HCT116 (cell line): ENCODE measurements around the gene PITPNC1. TPM values are rescaled to one million over a fixed set of nuclear protein-coding genes. Genes with fewer than 3 reads are reported as not detected.

Experiments used
- ATAC-seq: fragments of 200-7000 bp; cut with Tn5 transposase; 2 replicates; pipeline ENCODE4 v1.9.1; 2020; ENCODE audit warnings: mild to moderate bottlenecking, moderate library complexity
- BruUV-seq: library from RNA; stranded (reverse); fragments of 400-500 nt; replicated peaks from 2 replicates; lab custom pipeline; 2021; lab: Mats Ljungman, UMichigan
- CTCF ChIA-PET: fragments of 300-600 bp; sonication (Branson Sonifier 250); formaldehyde crosslinking; loops from one replicate; lab custom pipeline; 2021; ENCODE audit warnings: antibody characterized with exemption; lab: Charles Lee
- POLR2A ChIA-PET: fragments of 300-600, 350-600 bp; sonication (Branson Sonifier 250); formaldehyde crosslinking; loops from one replicate; lab custom pipeline; 2021; ENCODE audit warnings: antibody characterized with exemption; lab: Charles Lee
- RAD21 ChIA-PET, 2 experiments: fragments of 300-600 bp; sonication (Branson Sonifier 250); formaldehyde crosslinking; loops; one replicate each; lab custom pipeline; 2023; ENCODE audit warnings: low total read pairs in 2 of 2; ENCODE audit not compliant: uncharacterized antibody in 2 of 2, unreplicated experiment in 2 of 2, low non-redundant PET in 1 of 2; lab: Charles Lee
- DNase-seq: peaks from one replicate; pipeline ENCODE4 v3.0.0-alpha.2; 2010; ENCODE audit warnings: low read depth, low spot score
- H2AFZ ChIP-seq: fragments of 200-600 bp; shearing (Covaris generic), sonication (generic); 2 replicates; pipeline ENCODE4 v1.6.1; 2017; ENCODE audit warnings: low read depth, mixed run types, mixed read lengths, antibody characterized with exemption, low read length; ENCODE audit not compliant: poor library complexity, severe bottlenecking
- H3K27ac ChIP-seq: 2 replicates; pipeline ENCODE4 v1.5.1; 2012; ENCODE audit warnings: low read depth, low read length
- H3K27me3 ChIP-seq: fragments of 200-600 bp; sonication (generic); 2 replicates; pipeline ENCODE4 v1.6.1; 2016; ENCODE audit warnings: mixed run types, low read length, mixed read lengths; ENCODE audit not compliant: insufficient read depth
- H3K36me3 ChIP-seq, 2 experiments: fragments of 200-500 bp in 1 of 2; fragments of 200-600 bp in 1 of 2; sonication (Bioruptor generic) in 1 of 2; sonication (generic) in 1 of 2; 2 replicates each; pipeline versions ENCODE4 v1.5.1 to v1.6.1; 2014 to 2016; ENCODE audit warnings: low read length in 2 of 2, inconsistent platforms in 1 of 2, mixed read lengths in 1 of 2, mixed run types in 1 of 2; ENCODE audit not compliant: insufficient read depth in 2 of 2, control insufficient read depth in 1 of 2
- H3K4me1 ChIP-seq, 2 experiments: fragments of 200-600 bp in 1 of 2; sonication (generic) in 1 of 2; 2 replicates each; pipeline versions ENCODE4 v1.5.1 to v1.6.1; 2012 to 2017; ENCODE audit warnings: low read length in 2 of 2, inconsistent platforms in 1 of 2, mild to moderate bottlenecking in 1 of 2, mixed read lengths in 1 of 2, mixed run types in 1 of 2, moderate library complexity in 1 of 2; ENCODE audit not compliant: insufficient read depth in 2 of 2, control insufficient read depth in 1 of 2
- H3K4me2 ChIP-seq: fragments of 200-600 bp; sonication (generic); 2 replicates; pipeline ENCODE4 v1.6.1; 2017; ENCODE audit warnings: mixed run types, low read length, mixed read lengths
- H3K4me3 ChIP-seq, 2 experiments: fragments of 200-600 bp in 1 of 2; sonication (generic) in 1 of 2; replicated peaks in 1 of 2; 2 replicates each; pipeline ENCODE4 v1.5.1; 2011 to 2016; ENCODE audit warnings: low read length in 2 of 2, control low read depth in 1 of 2, low read depth in 1 of 2, mild to moderate bottlenecking in 1 of 2, mixed read lengths in 1 of 2, mixed run types in 1 of 2
- H3K79me2 ChIP-seq: fragments of 200-600 bp; sonication (generic); 2 replicates; pipeline ENCODE4 v1.6.1; 2017; ENCODE audit warnings: mild to moderate bottlenecking, mixed run types, low read length, moderate library complexity, mixed read lengths; ENCODE audit not compliant: insufficient read depth
- H3K9ac ChIP-seq: fragments of 200-600 bp; sonication (generic); 2 replicates; pipeline ENCODE4 v1.6.1; 2016; ENCODE audit warnings: low read length, mixed read lengths
- H3K9me2 ChIP-seq: fragments of 200-600 bp; sonication (generic), shearing (Covaris generic); 2 replicates; pipeline ENCODE4 v1.6.1; 2017; ENCODE audit warnings: mixed run types, mild to moderate bottlenecking, moderate library complexity; ENCODE audit not compliant: insufficient read depth
- H3K9me3 ChIP-seq, 2 experiments: fragments of 200-500 bp in 1 of 2; fragments of 200-600 bp in 1 of 2; sonication (Bioruptor generic) in 1 of 2; sonication (generic) in 1 of 2; 2 replicates each; pipeline ENCODE4 v1.6.1; 2014 to 2017; ENCODE audit warnings: low read length in 2 of 2, mixed read lengths in 2 of 2, inconsistent platforms in 1 of 2, low read depth in 1 of 2, mild to moderate bottlenecking in 1 of 2, mixed run types in 1 of 2, moderate library complexity in 1 of 2; ENCODE audit not compliant: control insufficient read depth in 1 of 2, insufficient read depth in 1 of 2
- H4K20me1 ChIP-seq: fragments of 200-600 bp; sonication (generic), shearing (Covaris generic); 2 replicates; pipeline ENCODE4 v1.6.1; 2017; ENCODE audit warnings: mixed run types, mild to moderate bottlenecking, moderate library complexity; ENCODE audit not compliant: insufficient read depth
- CEBPB ChIP-seq: IDR thresholded peaks from 2 replicates; pipeline ENCODE4 v1.6.1; 2012; ENCODE audit warnings: low read depth
- ELF1 ChIP-seq: IDR thresholded peaks from 2 replicates; pipeline ENCODE4 v1.6.1; 2012; ENCODE audit warnings: low read depth, borderline replicate concordance
- EZH2phosphoT487 ChIP-seq: fragments of 200-600 bp; IDR thresholded peaks from 2 replicates; pipeline ENCODE4 v1.6.1; 2018; ENCODE audit warnings: antibody characterized with exemption, borderline replicate concordance
- JUND ChIP-seq: IDR thresholded peaks from 2 replicates; pipeline ENCODE4 v1.6.1; 2012
- POLR2A ChIP-seq: IDR thresholded peaks from 2 replicates; pipeline ENCODE4 v1.7.0; 2011; ENCODE audit warnings: borderline replicate concordance; ENCODE audit not compliant: insufficient read depth, insufficient read length; ENCODE audit errors: extremely low read depth
- POLR2AphosphoS5 ChIP-seq: IDR thresholded peaks from 2 replicates; pipeline ENCODE4 v1.6.1; 2011; ENCODE audit warnings: mild to moderate bottlenecking, low read depth, low read length, moderate library complexity
- RAD21 ChIP-seq: IDR thresholded peaks from 2 replicates; pipeline ENCODE4 v1.6.1; 2012; ENCODE audit warnings: low read depth, mild to moderate bottlenecking
- SRF ChIP-seq: IDR thresholded peaks from 2 replicates; pipeline ENCODE4 v1.6.1; 2012; ENCODE audit warnings: low read depth
- TCF7L2 ChIP-seq: IDR thresholded peaks from 2 replicates; pipeline ENCODE4 v1.7.0; 2011; ENCODE audit warnings: borderline replicate concordance, inconsistent platforms; ENCODE audit not compliant: insufficient read depth, insufficient read length; ENCODE audit errors: extremely low read depth
- YY1 ChIP-seq: IDR thresholded peaks from 2 replicates; pipeline ENCODE4 v1.6.1; 2011; ENCODE audit warnings: low read length, low read depth, moderate library complexity, mild to moderate bottlenecking; ENCODE audit not compliant: insufficient replicate concordance; ENCODE audit errors: extremely low read depth
- ZNF274 ChIP-seq: fragments of 200-500 bp; sonication (Bioruptor generic); IDR thresholded peaks from 2 replicates; pipeline ENCODE4 v1.6.1; 2014; ENCODE audit warnings: mild to moderate bottlenecking, low read depth, low read length, inconsistent platforms
- intact Hi-C: fragments of 100-400 bp; cut with micrococcal nuclease; formaldehyde crosslinking; loops from 2 replicates; pipeline ENCODE4 v1.10.0; 2022
- total RNA-seq: library from RNA; stranded (reverse); gene quantifications from one replicate; pipeline ENCODE4 v1.2.1, GENCODE V29; 2021; ENCODE audit not compliant: unreplicated experiment
- TF ChIP-seq, protein P1 (sequence below): IDR thresholded peaks from 2 replicates; pipeline ENCODE4 v1.6.1; 2012
- TF ChIP-seq, protein P2 (sequence below): IDR thresholded peaks from 2 replicates; pipeline ENCODE4 v1.6.1; 2012
- TF ChIP-seq, protein P3 (sequence below), 3 experiments: fragments of 200-600 bp in 1 of 3; sonication (generic) in 1 of 3; IDR thresholded peaks in 2 of 3; conservative IDR thresholded peaks in 1 of 3; 2 replicates each; pipeline ENCODE4 v1.5.1; 2012 to 2017; ENCODE audit warnings: low read depth in 2 of 3, low read length in 2 of 3, antibody characterized with exemption in 1 of 3, borderline replicate concordance in 1 of 3, control low read depth in 1 of 3, mild to moderate bottlenecking in 1 of 3, mixed read lengths in 1 of 3, mixed run types in 1 of 3, moderate library complexity in 1 of 3; ENCODE audit not compliant: insufficient read depth in 1 of 3
- TF ChIP-seq, protein P4 (sequence below): IDR thresholded peaks from 2 replicates; pipeline ENCODE4 v1.6.1; 2012; ENCODE audit warnings: low read depth

PITPNC1 gene
- total RNA-seq, 1 experiment from 2014 or later, result 41.9 TPM

- no peak overlapping the region for H3K9ac ChIP-seq
- no peaks in the 10 kb centered on the region for H3K9me2 ChIP-seq
- CTCF ChIA-PET, result no interaction called here
- H3K4me2 ChIP-seq, result no peak overlapping the region
- TF ChIP-seq SRF, result no peak
- TF ChIP-seq ZNF274, result no peak
- TF ChIP-seq, protein P1, sequence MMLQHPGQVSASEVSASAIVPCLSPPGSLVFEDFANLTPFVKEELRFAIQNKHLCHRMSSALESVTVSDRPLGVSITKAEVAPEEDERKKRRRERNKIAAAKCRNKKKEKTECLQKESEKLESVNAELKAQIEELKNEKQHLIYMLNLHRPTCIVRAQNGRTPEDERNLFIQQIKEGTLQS, result no peak
- no peak for TF ChIP-seq YY1
- no peak for TF ChIP-seq TCF7L2
- TF ChIP-seq, protein P2, sequence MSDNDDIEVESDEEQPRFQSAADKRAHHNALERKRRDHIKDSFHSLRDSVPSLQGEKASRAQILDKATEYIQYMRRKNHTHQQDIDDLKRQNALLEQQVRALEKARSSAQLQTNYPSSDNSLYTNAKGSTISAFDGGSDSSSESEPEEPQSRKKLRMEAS, result no peak
- no TSS peak for BruUV-seq
- H3K4me3 ChIP-seq, result no peak overlapping the region
- POLR2A ChIA-PET, result no interaction called here
- H3K4me1 ChIP-seq, result no peaks in the 10 kb centered on the region
- no peak overlapping the region for H2AFZ ChIP-seq
- H3K36me3 ChIP-seq, result peaks cover 70 to 85% of the 10 kb centered on the region in 2 experiments
- intact Hi-C loops, result no loop called here
- H3K9me3 ChIP-seq, result no peaks in the 10 kb centered on the region
- H4K20me1 ChIP-seq, result peaks cover 2% of the 10 kb centered on the region; the same call in 1 of the 2 replicates
- no peaks in the 10 kb centered on the region for H3K27me3 ChIP-seq
- ATAC-seq (no peak), DNase-seq (no peak)
- RAD21 ChIA-PET, result interaction anchor here in 1 of 2 experiments (0.6 kb wide), 2 partner anchors 158 to 231 kb away, joined by 3 read pairs; no protein-coding TSS in a partner anchor
- H3K79me2 ChIP-seq, result peaks cover 65% of the 10 kb centered on the region
- H3K27ac ChIP-seq, result no peak overlapping the region
Observed at GRCh38 chr17:67349420-67349819, 27.7 kb upstream of the PITPNC1 start.

GRCh38 chr17:67353161-67353560, 23.9 kb upstream of the PITPNC1 start:
- H3K79me2 ChIP-seq, result peaks cover 88% of the 10 kb centered on the region
- ATAC-seq, result no peak
- RAD21 ChIA-PET, result no interaction called here
- no peak for TF ChIP-seq JUND
- no peak for TF ChIP-seq EZH2phosphoT487
- TF ChIP-seq POLR2AphosphoS5, result no peak
- no peak for TF ChIP-seq POLR2A
- TF ChIP-seq, protein P3, sequence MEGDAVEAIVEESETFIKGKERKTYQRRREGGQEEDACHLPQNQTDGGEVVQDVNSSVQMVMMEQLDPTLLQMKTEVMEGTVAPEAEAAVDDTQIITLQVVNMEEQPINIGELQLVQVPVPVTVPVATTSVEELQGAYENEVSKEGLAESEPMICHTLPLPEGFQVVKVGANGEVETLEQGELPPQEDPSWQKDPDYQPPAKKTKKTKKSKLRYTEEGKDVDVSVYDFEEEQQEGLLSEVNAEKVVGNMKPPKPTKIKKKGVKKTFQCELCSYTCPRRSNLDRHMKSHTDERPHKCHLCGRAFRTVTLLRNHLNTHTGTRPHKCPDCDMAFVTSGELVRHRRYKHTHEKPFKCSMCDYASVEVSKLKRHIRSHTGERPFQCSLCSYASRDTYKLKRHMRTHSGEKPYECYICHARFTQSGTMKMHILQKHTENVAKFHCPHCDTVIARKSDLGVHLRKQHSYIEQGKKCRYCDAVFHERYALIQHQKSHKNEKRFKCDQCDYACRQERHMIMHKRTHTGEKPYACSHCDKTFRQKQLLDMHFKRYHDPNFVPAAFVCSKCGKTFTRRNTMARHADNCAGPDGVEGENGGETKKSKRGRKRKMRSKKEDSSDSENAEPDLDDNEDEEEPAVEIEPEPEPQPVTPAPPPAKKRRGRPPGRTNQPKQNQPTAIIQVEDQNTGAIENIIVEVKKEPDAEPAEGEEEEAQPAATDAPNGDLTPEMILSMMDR (IDR thresholded peaks at IDR 0.05 in 2 of 3, conservative IDR thresholded peaks at IDR 0.05 in 1 of 3; ENCODE audit: borderline replicate concordance in 1 of 3, insufficient read depth in 1 of 3, low read depth in 2 of 3, low read length in 2 of 3), result no peak
- TF ChIP-seq RAD21, result no peak
- TF ChIP-seq CEBPB, result no peak
- TF ChIP-seq SRF, result no peak
- TF ChIP-seq ELF1, result no peak
- no peak for TF ChIP-seq YY1
- TF ChIP-seq, protein P4, sequence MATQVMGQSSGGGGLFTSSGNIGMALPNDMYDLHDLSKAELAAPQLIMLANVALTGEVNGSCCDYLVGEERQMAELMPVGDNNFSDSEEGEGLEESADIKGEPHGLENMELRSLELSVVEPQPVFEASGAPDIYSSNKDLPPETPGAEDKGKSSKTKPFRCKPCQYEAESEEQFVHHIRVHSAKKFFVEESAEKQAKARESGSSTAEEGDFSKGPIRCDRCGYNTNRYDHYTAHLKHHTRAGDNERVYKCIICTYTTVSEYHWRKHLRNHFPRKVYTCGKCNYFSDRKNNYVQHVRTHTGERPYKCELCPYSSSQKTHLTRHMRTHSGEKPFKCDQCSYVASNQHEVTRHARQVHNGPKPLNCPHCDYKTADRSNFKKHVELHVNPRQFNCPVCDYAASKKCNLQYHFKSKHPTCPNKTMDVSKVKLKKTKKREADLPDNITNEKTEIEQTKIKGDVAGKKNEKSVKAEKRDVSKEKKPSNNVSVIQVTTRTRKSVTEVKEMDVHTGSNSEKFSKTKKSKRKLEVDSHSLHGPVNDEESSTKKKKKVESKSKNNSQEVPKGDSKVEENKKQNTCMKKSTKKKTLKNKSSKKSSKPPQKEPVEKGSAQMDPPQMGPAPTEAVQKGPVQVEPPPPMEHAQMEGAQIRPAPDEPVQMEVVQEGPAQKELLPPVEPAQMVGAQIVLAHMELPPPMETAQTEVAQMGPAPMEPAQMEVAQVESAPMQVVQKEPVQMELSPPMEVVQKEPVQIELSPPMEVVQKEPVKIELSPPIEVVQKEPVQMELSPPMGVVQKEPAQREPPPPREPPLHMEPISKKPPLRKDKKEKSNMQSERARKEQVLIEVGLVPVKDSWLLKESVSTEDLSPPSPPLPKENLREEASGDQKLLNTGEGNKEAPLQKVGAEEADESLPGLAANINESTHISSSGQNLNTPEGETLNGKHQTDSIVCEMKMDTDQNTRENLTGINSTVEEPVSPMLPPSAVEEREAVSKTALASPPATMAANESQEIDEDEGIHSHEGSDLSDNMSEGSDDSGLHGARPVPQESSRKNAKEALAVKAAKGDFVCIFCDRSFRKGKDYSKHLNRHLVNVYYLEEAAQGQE, result no peak

More at GRCh38 chr17:67353161-67353560, 23.9 kb upstream of the PITPNC1 start:
- no peak overlapping the region for H2AFZ ChIP-seq
- H3K4me3 ChIP-seq, result no peak overlapping the region
- no peaks in the 10 kb centered on the region for H3K27me3 ChIP-seq
- H3K4me1 ChIP-seq, result no peaks in the 10 kb centered on the region
- no peak overlapping the region for H3K4me2 ChIP-seq
- H3K9me3 ChIP-seq, result no peaks in the 10 kb centered on the region
- no TSS peak for BruUV-seq
- H3K27ac ChIP-seq, result no peak overlapping the region
- H3K9ac ChIP-seq, result no peak overlapping the region
- H3K36me3 ChIP-seq, result peaks cover 65 to 86% of the 10 kb centered on the region in 2 experiments
- ChIA-PET CTCF (no interaction called here), POLR2A (interaction anchor here (1.2 kb wide), 1 partner anchor 10 kb away, joined by 3 read pairs; no protein-coding TSS in a partner anchor)
- DNase-seq, result no peak
- H3K9me2 ChIP-seq, result no peaks in the 10 kb centered on the region
- intact Hi-C loops, result no loop called here
- H4K20me1 ChIP-seq, result peaks cover 7% of the 10 kb centered on the region; the same call in 1 of the 2 replicates
